GM19035 (cell line): ENCODE data around the gene ARHGEF10L.

Experiments used
- ATAC-seq: cut with Tn5 transposase; IDR thresholded peaks from one replicate; pipeline ENCODE4 v1.9.1; 2021; ENCODE audit not compliant: unreplicated experiment

The ARHGEF10L gene

GRCh38 chr1:17567582-17567981 lies 28.1 kb downstream of the ARHGEF10L start:
- ATAC-seq, result no peak

GRCh38 chr1:17568014-17568900 lies 28.8 kb downstream of the ARHGEF10L start:
- ATAC-seq, result no peak

- no peak for ATAC-seq
Measured at GRCh38 chr1:17569200-17570139, 30.0 kb downstream of the ARHGEF10L start.

GRCh38 chr1:17570228-17570627 lies 30.7 kb downstream of the ARHGEF10L start:
- no peak for ATAC-seq

- no peak for ATAC-seq
Measured at GRCh38 chr1:17572264-17572985, 32.9 kb downstream of the ARHGEF10L start.

GRCh38 chr1:17573518-17574041 lies 34.1 kb downstream of the ARHGEF10L start:
- ATAC-seq, result no peak

GRCh38 chr1:17574516-17574915 lies 35.0 kb downstream of the ARHGEF10L start:
- ATAC-seq, result no peak

GRCh38 chr1:17575797-17576518 lies 36.5 kb downstream of the ARHGEF10L start:
- ATAC-seq, result no peak

- no peak for ATAC-seq
Measured at GRCh38 chr1:17576519-17576853, 37.0 kb downstream of the ARHGEF10L start.

- no peak for ATAC-seq
Measured at GRCh38 chr1:17577907-17578297, 38.4 kb downstream of the ARHGEF10L start.

- ATAC-seq, result no peak
Measured at GRCh38 chr1:17579951-17580939, 40.7 kb downstream of the ARHGEF10L start.

- ATAC-seq, result no peak
Measured at GRCh38 chr1:17581389-17582123, 42.1 kb downstream of the ARHGEF10L start.

- no peak for ATAC-seq
Measured at GRCh38 chr1:17582124-17582774, 42.8 kb downstream of the ARHGEF10L start.

GRCh38 chr1:17584539-17584938 lies 45.0 kb downstream of the ARHGEF10L start:
- no peak for ATAC-seq

GRCh38 chr1:17585266-17585987 lies 45.9 kb downstream of the ARHGEF10L start:
- no peak for ATAC-seq

GRCh38 chr1:17586172-17586964 lies 46.9 kb downstream of the ARHGEF10L start:
- no peak for ATAC-seq

- no peak for ATAC-seq
Measured at GRCh38 chr1:17587693-17588047, 48.2 kb downstream of the ARHGEF10L start.
